Measurements from ENCODE around the gene SELENOM. TPM values are rescaled to one million over a fixed set of nuclear protein-coding genes. Genes with fewer than 3 reads are reported as not detected.

Gene SELENOM, protein sequence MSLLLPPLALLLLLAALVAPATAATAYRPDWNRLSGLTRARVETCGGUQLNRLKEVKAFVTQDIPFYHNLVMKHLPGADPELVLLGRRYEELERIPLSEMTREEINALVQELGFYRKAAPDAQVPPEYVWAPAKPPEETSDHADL
- total RNA-seq: 30.1 and 74.2 TPM in 2 replicates

DNA sequence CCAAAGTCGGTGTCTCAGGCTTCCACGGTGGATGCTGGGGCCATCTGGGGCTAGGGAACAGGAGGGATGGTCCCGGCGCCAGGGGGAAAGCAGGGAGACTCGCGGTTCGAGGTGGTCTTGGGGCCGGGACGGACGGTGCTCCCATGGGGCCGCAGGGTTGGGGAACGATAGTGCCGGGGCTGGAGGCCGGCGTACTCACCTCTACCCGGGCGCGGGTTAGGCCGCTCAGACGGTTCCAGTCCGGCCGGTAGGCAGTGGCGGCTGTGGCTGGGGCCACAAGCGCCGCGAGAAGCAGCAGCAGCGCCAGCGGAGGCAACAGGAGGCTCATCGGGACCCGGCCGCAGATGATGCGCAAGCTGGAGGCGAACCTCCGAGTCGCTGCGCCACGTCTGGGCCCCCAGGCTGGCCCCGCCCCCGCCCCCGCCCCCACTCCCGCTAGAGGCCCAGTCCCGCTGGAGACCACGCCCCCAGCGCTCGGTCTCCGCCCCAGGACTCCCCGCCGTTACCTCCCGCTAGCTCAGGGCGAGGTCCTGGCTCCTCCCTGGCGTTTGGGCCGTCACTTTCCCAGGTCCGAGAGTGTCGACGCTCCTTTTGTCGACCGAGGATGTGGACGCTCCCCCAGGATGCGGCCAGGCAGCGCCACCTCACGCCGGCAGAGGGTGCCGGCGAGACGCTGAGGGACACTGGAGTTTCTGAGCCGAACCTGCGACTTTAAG lies at the start of gene SELENOM:
SELENOM (minus strand) TSS at position 391 of the 716 bp plus-strand sequence; CDS start at position 328, 63 bp downstream.

DNA sequence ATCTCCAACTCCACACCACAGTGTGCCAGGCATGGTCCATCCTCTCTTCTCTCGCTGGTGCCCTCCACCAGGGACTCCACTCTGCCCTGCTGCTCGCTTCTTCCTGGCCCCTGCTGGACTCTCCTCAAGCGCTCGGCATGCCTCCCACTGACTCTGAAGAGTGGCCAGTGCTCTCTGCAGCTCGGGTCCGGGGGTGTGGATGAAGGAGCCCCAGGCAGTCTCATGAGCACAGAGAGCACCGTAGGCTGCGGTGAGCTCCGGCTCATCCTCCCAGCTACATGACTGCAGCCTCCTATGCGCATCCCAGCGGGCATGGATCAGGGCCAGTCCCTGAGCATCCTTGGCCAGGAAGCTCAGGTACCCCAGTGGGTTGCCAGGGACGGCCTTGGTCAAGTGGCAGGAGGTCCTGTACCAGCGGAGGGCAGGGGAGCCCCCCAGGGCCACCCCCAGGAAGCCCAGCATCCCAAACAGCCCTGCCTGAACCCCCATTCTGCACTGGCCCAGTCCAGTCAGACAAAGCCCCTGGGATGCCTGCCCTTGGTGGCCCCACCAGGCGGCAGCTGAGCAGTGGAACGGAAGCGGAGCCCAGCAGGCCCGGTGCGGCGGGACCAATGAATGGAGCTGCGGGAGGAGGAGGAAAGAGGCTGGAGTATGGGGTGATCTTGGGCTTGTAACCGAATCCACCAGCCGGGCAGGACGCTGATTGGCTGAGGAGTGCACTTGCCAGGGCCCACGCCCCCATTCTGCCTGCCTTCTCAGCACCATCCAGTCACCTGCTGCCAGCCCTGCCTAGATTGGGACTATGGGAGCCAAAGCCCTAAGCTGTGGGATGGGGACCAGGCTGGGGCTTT lies 32.7 kb upstream of the SELENOM start, which contains the start of gene PLA2G3:
PLA2G3 (minus strand) TSS at position 643 of the 851 bp plus-strand sequence; CDS start at position 489, 154 bp downstream.

DNA sequence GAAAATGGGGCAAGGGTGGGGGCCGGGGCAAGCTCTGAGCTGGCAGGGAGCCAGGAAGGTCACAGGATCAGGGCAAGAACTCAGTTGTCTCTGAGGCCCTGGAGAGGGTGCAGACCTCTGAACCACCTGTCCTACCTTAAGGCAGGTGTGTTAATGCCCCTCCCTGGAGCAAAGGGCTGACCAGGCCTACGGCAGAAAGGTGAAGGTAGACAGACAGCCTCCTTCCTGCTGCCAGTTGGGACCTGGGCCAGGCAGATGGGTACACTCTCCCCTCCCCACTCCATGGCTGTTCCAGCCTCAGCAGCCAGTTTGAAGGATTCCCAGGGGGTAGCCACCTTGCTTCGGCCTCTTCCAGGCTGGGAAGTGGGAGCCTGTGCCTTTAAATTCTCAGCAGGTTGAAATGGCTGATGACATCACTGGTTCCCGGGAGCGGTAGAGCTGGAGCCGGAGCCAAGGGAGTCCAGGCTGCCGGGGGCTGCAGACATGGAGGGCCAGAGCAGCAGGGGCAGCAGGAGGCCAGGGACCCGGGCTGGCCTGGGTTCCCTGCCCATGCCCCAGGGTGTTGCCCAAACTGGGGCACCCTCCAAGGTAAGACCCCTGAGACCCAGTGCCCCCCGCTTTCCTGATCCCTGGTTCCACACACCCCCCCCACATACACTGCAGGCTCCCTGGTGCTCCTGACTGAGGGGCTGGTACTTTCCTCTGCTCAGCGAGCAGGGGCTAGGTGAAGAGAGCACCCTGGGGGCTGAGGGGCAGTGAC lies 15.3 kb upstream of the SELENOM start, which contains the start of gene INPP5J:
INPP5J (plus strand) TSS at position 435 of the 760 bp plus-strand sequence; CDS start at position 484, 49 bp downstream.

DNA sequence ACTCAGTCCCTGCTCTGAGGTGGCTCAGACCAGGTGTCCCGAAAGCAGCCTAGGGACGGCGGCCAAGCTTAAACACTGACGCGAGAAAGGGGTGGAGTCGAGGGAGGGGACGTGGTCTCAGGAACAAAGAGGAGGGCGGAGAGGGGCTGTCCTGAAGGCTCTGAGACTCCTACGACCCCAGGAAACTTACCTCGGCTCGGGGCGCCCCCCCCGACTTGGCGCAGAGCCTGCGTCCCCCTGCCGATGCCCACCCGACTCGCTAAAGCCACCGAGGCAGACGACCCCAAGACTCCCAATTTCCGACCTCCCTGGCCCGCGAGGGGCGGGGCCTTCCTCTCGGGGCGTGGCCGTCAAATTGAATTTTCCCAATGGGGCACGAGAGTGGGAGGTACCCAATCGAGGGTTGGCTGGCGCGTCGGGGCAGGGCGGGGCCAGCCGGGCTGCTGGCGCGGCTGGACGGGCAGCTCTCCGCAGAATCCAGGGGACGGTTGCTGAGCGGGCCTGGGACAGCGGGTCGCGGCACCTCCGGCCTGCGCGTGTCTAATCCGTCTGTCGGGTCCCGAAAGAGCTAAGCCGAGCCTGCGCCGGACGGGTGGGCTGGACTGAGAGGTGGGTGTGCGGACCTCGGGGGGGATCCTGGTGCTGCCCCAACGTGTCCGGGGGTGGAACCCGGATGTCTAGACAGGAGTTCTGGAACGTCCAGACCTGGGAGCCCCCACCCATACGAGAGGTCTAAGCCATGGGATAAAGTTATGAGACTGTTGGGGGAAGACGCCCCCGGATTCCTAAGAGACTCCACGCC lies 26.3 kb downstream of the SELENOM start, which contains the start of gene SMTN:
SMTN (plus strand) TSS at position 471 of the 802 bp plus-strand sequence. CDS start 1,941 bp downstream, outside the sequence.

Other genes starting within 250 kb of the SELENOM start
- gene MORC2, start 138.8 kb downstream of the SELENOM start, total RNA-seq: 14.3 and 19.0 TPM in 2 replicates
- 41.9 and 54.2 TPM in 2 replicates for gene TUG1, start 138.3 kb downstream of the SELENOM start, total RNA-seq
- gene SMTN, start 26.2 kb downstream of the SELENOM start, total RNA-seq: 69.8 and 129 TPM in 2 replicates
- under 0.01 and 0.39 TPM in 2 replicates for gene INPP5J, start 15.4 kb upstream of the SELENOM start, total RNA-seq
- 0.20 TPM in 1 of 2 replicates, not detected in the other for gene PLA2G3, start 32.9 kb upstream of the SELENOM start, total RNA-seq
- 26.1 and 29.5 TPM in 2 replicates for gene RNF185, start 52.6 kb upstream of the SELENOM start, total RNA-seq
- gene LIMK2, start 104.7 kb upstream of the SELENOM start, total RNA-seq: 9.6 and 13.6 TPM in 2 replicates
- gene PIK3IP1, start 184.9 kb upstream of the SELENOM start, total RNA-seq: 5.3 and 12.9 TPM in 2 replicates
- gene PATZ1, start 238.8 kb upstream of the SELENOM start, total RNA-seq: 12.5 and 13.6 TPM in 2 replicates